GM12873 (cell line): ENCODE results near the gene PIK3CA.

Experiments used
- TF ChIP-seq, protein P1 (sequence below): IDR thresholded peaks from 2 replicates; pipeline ENCODE4 v1.5.1; 2012; ENCODE audit warnings: low read depth, mild to moderate bottlenecking, moderate library complexity, low read length, control low read depth; ENCODE audit not compliant: insufficient read depth; ENCODE audit errors: missing control alignments

PIK3CA gene

GRCh38 chr3:179236669-179237301, 88.6 kb downstream of the PIK3CA start:
- TF ChIP-seq, protein P1, sequence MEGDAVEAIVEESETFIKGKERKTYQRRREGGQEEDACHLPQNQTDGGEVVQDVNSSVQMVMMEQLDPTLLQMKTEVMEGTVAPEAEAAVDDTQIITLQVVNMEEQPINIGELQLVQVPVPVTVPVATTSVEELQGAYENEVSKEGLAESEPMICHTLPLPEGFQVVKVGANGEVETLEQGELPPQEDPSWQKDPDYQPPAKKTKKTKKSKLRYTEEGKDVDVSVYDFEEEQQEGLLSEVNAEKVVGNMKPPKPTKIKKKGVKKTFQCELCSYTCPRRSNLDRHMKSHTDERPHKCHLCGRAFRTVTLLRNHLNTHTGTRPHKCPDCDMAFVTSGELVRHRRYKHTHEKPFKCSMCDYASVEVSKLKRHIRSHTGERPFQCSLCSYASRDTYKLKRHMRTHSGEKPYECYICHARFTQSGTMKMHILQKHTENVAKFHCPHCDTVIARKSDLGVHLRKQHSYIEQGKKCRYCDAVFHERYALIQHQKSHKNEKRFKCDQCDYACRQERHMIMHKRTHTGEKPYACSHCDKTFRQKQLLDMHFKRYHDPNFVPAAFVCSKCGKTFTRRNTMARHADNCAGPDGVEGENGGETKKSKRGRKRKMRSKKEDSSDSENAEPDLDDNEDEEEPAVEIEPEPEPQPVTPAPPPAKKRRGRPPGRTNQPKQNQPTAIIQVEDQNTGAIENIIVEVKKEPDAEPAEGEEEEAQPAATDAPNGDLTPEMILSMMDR, result no peak

DNA sequence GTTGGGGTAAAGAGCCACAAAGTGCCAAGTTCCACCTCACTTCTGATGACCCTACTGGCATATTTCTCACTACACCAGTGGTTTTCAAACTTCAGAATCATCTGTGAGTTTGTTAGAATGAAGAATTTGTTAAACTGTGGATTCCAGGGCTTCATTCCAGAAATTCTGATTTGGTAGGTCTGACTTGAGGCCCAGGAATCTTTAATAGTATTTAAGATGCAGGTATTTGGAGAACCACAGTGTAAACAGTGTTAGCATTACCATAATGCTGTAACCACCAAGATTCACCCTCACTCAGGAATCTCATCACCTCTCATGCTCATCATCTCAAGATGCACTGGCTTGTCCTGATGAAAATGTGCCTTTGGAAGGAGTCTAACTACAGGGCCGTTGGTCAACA, 96.7 kb downstream of the PIK3CA start:
- TF ChIP-seq, protein P1, result no peak

- TF ChIP-seq, protein P1, result no peak
Measured at GRCh38 chr3:179247289-179248015, 99.3 kb downstream of the PIK3CA start.

- TF ChIP-seq, protein P1, result no peak
Measured at GRCh38 chr3:179250803-179251476, 102.8 kb downstream of the PIK3CA start, which contains the start of gene KCNMB3. Gene KCNMB3, minus strand, starts transcription at chr3:179251114. Its CDS starts 124 bp downstream, at chr3:179250990.

GRCh38 chr3:179256813-179257212, 108.7 kb downstream of the PIK3CA start:
- TF ChIP-seq, protein P1, result no peak

DNA sequence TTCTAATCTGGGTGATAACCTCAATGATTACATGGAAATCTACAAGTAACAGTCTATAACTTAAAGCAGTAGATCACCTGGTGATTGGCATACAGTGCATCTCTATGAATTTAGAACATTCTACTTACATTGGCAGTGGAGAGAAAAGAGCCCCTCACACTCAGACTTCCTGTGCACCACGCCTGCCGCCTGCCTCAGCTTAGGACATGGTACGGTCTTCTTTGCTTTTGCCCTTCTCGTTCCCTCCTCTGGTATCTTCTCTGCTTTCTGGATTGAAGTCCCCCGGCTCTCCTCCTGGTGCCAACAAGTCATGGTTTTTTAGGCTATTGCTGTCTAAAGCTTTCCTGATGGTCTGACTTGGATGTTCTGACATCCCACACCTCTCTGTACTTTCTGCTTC, 110.7 kb downstream of the PIK3CA start:
- TF ChIP-seq, protein P1, result no peak
